ENCODE results near the gene SIL1.
"Not testable (repeated sequence)": the region's sequence is repeated elsewhere in the genome, so short reads cannot be mapped to it uniquely, and the experiment has no call there.

SIL1 gene

DNA sequence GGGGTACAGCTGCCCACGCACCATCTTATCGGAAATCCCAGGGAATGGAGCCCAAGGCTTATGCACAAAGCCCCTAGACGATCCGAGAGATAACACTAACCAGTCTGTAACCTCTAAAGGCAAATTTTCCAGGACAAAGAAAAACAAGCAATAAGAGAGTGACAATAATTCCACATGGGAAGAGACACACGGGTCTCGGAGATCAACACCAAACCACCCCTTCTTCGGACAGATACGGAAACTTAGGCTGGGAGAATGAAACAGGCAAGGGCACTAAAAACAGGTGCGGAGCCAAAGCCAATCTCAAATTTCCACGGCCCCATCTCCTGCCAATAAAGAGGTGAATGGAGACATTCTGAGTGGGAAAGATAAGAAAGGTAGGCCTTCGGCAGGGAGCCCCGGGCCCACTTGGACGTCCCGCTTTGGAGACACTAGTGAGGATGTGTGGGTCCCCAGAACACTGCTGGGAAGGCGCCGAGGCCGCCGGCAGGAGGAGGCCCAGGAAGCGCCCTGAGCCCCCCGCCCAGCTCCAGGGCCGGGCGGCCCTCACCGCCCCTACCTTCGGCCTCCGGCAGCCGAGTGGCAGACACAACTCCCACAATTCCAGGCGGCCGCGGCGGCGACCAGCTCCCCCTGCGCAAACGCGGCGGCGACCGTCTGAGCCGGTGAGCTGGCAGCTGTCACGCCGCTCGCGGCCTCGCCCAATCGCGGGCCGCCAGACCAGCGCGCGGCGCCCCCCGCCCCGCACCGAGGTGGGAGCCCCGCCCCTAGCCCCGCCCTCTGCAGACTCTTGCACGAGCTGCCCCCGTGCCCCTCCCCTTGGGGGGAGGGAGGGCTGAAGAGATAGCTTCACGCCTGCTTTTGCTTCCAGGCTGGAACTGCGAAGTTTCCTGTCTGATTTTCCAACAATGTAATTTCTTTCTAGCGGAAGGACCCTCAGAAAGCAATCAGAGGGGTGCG, at the start of gene SIL1:
Gene SIL1, minus strand, starts transcription at position 659 of the 960 bp plus-strand sequence. CDS start 70,525 bp downstream, outside the sequence.
- DNase-seq = peak; percentile 99

DNA sequence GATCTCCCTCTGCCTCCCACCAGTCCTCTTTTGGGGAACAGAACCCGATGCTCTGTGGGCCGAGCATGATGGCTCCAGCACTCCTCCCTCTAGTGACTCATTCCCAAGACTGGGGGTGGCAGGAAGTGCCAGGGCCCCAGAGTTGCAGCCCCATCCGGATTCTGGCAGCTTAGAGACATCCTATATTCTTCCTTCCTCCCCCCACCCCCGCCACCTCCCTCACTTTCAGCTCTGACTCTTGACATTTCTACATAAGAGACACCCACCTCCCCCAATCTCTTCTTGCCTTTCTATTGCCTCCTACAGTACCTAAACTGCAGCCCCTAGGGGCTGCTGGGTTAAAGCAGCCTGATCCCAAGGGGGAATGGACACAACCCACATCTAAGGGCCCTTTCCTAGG, 48.2 kb upstream of the SIL1 start:
- peak; percentile 43 for DNase-seq

DNA sequence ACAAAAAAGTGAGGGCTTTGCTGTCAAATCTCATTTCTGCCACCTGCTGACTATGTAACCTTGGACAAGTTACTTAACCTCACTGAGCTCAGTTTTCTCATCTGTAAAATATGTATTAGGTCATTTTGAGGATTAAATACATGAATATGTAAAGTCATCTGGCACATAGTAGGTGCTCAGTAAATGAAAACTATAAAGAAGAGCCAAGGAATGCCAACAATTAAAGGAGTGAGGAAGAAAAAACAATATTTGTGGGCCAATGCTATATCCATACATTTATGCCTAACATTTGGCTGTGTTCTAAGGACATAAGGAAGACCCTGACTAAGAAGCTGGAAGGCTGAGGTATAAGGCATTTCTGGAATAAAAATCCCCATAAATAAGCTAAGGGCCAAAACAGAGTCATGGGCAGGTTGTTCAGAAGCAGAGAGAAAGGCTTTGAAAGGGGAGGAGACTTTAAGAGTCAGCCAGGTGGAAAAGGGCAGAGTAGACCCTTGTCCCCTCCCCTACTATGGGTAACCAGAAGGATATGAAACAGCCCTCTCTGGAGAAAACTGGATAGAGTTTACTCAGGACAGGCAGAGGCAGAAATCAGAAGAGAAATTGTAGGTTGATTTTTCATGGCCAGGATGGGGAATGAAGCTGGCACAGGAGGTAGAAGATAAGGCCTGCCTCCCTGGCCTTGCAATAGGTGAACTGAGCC, 47.6 kb upstream of the SIL1 start:
- DNase-seq = no peak

DNA sequence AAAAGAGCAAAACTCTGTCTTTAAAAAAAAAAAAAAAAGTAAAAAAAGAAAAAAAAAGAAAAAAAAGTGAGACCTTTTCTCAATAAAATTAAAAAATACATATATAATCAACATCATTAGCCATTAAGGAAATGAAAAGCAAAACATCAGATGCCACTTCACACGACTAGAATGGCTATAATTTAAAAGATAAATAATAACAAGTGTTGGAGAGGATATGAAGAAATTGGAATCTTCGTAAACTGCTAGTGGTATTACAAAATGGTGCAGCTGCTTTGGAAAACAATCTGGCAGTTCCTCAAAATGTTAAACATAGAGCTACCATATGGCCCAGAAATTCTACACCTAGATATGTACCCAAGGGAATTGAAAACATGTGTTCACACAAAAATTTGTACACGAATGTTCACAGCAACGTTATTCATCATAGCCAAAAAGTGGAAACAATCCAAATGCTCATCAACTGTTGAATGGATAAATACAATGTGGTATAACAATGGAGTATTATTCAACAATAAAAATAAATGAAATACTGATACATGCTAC, 45.3 kb upstream of the SIL1 start:
- DNase-seq = no peak

DNA sequence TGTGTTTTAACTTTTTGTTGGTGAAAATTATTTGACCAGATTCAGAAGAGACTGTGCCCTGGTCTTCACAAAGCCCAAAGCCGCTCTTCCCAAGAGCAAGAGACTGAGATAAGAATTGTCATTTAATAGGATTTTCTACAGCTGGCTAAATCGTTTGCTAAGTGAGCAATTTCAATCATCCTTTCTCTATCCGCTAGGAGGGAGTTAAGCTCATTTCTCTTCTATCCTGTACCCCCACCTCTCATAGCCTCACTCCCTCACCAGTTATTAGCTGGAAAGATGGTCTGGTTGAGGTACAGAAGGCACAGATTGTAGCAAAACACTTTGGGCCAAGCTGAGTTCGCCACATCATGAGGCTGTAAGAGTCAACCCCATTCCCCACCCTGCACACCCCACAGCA, 43.0 kb upstream of the SIL1 start:
- no peak for DNase-seq

DNA sequence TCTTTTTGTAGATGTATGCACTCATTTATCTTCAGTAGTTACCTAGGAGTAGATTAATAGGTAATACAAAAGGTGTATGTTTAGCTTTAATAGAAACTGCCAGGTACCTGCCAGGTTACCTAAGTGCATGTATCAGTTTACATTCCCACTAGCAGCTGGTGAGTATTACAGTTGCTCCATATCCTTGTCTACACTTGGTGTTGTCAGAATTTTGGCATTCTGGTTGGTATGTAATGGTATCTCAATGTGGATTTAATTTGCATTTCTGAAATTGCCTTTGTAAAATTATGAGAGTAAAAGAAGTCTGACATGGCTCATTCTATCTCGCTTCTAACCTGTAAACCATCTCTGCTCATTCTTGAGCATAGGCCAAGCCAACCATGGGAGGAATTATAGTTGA, 38.3 kb upstream of the SIL1 start:
- DNase-seq = no peak

DNA sequence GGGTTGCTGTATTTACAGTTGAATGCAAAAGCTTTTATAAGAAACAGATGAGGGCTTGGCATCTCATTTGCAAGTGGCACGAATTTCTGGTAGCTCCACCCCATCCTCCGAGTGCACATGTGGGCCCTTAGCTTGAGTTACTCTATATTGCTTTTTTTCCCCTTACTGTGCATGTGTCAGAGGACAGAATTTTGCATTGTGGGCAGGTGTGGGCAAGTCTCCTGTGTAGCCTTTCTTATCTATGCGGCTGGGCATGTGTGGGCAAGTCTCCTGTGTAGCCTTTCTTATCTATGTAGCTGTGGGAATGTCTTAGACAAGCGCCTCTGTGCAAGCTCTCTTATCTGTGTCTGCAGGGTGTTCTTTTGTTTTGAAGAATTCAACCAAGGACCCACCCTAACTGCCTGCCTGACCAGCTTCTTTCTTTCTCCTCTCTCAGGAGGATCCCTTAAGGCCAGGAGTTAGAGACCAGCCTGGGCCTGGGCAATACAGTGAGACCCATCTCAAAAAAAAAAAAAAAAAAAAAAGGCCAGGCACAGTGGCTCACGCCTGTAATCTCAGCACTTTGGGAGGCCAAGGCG, 34.1 kb upstream of the SIL1 start:
- no peak for DNase-seq

DNA sequence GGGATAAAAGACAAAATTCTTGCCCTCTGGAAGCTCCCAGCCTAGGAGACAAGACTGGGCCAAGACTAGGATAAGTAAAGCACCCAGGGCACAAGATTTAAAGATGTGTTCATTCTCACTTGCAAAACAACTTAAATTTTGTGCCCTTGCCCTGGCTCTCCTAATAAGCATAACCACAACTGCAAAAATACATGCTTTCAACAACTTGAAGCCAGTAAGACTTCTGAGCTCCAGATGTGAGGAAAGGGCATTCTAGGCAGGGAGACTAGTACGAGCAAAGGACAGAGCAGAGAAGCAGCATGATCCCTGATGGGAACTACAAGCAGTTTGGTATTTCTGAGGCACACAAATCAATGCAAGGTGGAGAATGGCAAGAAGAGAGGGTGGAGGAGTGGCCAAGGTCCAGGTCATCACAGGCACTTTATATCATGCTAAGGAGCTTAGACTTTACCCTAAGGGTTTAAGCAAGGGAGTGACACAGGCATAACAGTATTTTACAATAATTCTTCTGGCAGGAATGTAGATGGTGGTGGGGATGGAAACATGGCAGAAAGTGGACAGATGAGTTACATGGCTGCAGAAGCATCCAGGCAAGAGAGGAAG, 30.1 kb upstream of the SIL1 start:
- DNase-seq = no peak

DNA sequence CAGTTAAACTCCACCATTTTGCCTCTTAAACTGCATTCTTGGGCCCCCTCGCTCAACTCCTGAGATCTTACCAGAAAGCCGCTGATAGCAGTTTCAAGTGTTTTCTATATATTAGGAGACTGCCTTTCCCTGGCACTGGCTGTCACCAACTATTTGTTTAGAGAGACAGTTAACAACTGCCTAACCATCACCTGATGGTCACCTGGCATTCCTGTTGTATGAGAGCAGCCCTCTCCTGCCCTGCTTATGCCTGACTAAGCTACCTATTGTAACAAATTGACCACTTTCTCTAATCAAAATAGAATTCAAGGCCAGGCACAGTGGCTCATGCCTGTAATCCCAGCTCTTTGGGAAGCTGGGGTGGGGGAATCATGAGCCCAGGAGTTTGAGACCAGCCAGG, 28.0 kb upstream of the SIL1 start:
- peak; percentile 48 for DNase-seq

DNA sequence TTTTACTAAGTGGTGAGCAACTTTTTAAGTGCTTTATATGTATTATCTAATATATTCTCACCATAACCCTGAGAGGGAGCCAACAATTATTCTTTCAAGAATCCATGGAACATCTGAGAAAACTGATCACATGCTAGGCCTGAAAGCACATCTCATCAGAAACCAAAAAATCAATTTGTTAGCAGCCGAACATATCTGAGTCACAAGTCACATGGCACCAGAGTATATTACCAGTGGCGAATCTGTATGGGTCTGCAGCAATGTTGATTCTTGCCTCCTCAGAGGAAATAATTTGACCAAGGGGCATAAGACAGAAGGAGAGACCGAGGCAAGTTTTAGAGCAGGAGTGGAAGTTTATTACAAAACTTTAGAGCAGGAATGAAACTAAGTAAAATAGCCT, 25.3 kb upstream of the SIL1 start:
- DNase-seq = no peak

DNA sequence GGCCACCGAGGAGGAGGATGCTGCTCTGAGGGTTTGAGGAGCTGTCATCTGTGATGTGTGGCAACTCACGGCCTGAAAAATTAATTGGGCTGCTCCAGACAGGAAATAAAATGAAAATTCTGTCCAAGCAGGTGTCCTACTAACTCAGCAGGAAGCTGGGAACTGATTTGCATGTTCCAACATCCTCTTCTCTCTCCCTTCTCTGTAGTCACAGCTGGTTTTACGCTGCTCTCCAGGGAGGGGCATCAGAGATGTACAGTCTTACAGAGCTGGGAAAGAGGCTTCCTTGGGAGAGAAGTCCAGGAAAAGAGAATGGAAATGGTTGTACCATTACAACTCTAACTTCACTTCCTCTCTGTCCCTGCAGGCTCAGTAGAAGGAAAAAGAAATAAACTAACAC, 24.2 kb upstream of the SIL1 start:
- no peak for DNase-seq

DNA sequence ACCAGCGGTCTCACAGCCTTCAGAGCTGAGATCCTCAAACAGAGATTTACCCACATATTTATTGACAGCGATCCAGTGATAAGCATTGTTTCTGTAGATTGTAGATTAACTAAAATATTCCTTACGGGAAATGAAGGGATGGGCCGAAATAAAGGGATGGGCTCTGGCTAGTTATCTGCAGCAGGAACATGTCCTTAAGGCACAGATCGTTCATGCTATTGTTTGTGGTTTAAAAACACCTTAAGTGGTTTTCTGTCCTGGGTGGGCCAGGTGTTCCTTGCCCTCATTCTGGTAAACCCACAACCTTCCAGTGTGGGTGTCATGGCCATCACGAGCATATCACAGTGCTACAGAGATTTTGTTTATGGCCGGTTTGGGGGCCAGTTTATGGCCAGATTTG, 19.9 kb upstream of the SIL1 start:
- not testable (repeated sequence) for DNase-seq

DNA sequence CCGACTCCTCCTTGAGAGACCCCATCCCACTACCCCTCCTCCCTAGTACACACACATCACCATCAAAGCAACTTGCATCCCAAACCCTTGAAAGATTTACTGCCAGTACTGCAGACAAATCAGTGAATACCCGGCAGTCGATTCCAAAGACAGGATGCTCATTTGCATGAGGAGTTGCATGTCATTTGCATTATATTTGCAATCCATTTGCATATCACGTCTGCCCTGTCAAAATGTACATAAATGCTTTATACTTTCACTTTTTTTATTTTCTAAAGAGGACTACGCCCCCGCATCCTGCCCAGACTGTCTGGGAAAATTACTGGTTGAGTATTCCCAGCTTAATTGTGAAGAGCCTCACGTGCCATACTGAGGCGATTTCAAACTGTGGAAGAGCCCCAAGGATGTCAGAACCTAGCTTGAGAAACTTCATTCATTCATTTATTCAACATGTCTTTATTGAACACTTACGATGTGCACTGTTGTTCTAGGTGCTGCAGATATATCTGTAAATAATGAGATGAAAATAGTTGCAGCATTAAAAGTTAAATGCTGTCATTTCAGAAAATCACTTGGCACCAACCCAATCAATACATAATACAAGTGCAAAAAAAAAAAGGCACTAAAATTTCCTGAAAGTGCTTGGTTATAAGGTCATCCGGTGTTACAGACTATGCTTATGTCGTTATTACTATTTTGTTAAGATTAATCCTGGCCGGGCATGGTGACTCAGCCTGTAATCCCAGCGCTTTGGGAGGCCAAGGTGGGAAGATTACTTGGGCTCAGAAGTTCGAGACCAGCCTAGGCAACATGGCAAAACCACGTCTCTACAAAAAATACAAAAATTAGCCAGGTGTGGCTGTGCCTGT, 17.2 kb upstream of the SIL1 start:
- DNase-seq = no peak

DNA sequence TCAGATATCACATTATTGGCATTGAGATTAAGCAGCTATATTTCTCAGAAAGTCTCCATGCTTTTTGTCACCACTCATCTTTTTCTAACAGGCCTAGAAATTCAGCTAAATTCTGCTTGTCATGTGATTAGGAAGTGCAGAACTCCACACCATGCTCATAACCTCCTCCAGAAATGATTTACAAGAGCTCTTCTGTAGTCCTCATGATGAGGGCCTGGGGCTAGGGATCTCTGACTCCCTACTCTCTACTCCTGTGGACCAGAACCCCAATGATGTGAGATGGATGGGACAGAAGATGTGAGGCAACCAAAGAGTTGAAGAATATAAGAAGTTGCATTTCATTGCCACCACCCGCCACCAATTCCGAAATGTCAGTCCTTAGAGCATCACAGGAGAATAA, 16.5 kb upstream of the SIL1 start:
- DNase-seq = no peak

DNA sequence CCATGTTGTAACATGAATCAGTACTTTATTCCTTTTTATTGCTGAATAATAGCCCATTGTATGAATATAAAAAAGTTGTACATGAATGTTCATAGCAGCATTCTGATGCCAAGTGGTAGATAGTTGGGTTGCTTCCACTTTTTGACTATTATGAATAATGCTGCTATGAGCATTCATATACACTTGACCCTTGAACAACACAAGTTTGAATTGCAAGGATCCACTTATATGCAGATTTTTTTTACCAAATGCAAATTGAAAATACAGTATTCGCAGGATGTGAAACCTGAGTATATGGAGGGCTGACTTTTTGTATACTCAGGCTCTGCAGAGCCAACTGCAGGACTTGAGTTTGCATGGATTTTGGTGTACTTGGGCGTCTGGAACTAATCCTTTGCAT, 14.7 kb upstream of the SIL1 start:
- no peak for DNase-seq

DNA sequence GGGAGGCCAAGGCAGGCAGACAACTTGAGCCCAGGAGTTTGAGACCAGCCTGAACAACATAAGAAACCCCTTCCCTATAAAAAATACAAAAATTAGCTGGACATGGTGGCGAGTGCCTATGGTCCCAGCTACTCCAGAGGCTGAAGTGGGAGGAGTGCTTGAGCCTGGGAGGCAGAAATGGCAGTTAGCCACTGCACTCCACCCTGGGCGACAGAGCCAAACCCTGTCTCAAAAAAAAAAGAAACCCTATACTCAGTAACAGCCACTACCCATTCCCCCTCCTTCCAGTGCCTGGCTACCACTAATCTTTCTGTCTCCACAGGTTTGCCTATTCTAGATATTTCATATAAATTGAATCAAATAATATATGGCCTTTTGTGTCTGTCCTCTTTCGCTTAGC, 14.3 kb upstream of the SIL1 start:
- no peak for DNase-seq

DNA sequence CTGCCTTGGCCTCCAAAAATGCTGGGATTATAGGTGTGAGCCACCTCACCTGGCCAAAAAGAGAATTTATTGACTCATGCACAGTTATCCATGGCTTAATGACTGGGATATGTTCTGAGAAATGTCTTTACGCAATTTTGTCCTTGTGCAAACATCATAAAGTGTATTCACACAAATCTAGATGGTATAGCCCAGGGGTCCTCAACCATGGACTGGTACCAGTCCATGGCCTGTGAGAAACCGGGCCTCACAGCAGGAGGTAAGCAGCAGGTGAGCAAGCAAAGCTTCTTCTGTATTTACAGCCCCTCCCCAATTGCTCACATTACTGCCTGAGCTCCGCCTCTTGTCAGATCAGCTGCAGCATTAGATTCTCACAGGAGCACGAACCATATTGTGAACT, 12.4 kb upstream of the SIL1 start:
- no peak for DNase-seq

DNA sequence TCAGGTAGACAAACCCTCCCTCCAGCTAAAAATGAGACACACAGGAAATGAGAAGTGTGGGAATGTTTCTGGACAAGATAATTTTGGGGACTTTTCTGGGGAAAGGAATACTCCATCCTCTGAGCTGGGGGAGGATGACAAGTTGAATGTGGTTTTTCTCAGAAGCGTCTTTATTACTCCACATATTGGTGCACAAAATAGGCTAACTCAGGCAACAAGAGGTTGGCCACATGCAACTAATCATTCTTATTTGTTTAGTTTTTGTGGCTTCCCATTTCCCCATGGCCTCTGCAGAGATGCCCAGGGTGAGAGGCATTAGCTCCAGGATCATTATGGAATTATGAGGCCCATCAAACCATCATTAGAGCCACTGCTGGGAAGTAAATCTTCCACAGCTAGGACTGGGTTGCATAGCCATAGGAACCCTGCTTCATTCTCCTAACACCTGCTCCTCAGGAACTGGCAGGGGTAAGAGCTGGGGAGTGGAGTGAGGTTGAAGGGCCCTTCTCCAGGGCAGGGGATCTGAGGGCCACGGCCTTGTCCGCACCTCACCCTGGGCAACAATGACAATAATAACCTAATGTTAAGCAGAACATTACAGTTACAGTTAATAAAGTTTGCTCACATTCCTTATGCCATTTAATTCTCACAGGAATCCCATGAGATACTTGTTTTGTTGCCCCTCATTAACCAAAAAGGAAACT, 9.3 kb upstream of the SIL1 start:
- DNase-seq = no peak

DNA sequence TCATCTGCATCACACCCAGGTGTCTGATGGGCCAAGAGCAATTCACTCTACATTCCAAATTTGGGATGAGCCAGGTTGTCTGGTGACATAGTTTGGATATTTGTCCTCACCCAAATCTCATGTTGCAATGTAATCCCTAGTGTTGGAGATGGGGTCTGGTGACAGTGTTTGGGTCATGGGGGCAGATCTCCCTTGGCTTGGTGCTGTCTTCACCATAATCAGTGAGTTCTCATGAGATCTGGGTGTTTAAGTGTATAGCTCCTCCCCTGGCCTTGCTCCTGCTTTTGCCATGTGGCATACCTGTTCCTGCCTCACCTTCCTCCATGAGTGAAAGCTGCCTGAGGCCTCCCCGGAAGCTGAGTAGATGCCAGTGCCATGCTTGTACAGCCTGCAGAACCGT, 7.4 kb upstream of the SIL1 start:
- DNase-seq = no peak

DNA sequence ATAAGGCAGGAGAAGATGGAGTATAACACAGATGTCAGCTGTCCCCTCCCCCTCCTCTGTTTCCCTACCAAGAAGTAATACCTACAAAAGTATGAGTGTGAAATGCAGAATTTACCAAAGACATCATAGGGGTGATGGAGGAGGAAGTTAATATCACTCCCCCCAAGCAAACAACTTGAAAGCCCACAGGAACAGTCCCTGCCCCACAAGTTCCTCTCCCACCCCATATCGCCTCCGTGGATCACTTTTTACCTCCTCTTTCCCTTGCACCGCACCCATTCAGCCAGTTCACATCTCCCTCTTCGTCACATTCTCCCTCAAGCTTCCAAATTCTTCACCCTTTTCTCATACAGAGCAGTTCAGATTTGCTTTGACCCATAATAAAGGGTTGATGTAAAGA, 7.0 kb upstream of the SIL1 start:
- DNase-seq = no peak

DNA sequence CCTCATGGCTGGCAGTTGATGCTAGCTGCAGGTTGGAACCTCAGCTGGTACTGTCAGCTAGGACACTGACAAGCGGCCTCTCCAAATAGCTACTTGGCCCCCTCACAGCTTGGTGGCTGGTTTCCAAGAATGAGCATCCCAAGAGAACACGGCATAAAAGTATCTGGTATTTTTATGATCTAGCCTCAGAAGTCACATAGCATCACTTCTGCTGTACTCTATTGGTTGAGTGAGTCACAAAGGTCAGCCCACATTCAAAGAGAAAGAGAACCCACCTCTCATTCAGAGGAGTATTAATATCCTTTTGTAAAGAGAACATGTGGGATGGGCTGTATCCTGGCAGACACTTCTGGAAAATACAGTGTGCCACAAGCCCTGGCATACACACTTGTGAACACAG, 6.0 kb upstream of the SIL1 start:
- DNase-seq = no peak

DNA sequence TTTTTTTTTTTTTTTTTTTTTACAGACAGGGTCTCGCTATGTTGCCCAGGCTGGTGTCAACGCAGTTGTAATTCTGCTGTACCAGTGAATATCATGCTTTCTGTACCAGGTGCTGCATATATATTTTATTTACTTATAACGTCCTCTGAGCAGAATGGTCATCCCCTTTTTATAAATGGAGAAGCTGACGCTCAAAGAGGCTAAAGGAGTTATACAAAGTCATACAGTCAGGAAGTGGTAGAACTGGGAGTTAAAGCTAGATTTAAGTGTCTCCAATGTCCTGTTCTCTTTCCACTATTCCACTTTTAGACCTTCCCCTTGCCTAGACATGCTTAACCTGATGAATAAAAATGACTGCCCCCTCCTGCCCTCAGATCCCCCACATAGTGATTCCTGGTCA, 1.2 kb upstream of the SIL1 start:
- no peak for DNase-seq
